WI38 (cell line): ENCODE measurements around the gene C4A.

Source experiments
- H3K4me3 ChIP-seq: 2 replicates; pipeline ENCODE4 v1.5.1; 2011; ENCODE audit warnings: low read depth, mild to moderate bottlenecking, control low read depth, low read length
- CTCF ChIP-seq: IDR thresholded peaks from 2 replicates; pipeline ENCODE4 v1.5.1; 2012; ENCODE audit warnings: low read depth, mild to moderate bottlenecking, control low read depth, low read length

Gene C4A

GRCh38 chr6:31958741-31959739 is 22.8 kb upstream of the C4A start, which contains the start of the genes NELFE and SKIC2:
Gene NELFE, minus strand, starts transcription at chr6:31958971. Its CDS starts 525 bp downstream, at chr6:31958446.
Gene SKIC2, plus strand, starts transcription at chr6:31959175. Its CDS starts 18 bp downstream, at chr6:31959193.
- TF ChIP-seq CTCF: no peak
- peak within 1 kb of the TSS; percentile 100 for H3K4me3 ChIP-seq

- H3K4me3 ChIP-seq: no peak overlapping the region
- TF ChIP-seq CTCF: no peak
These were observed 20.2 kb upstream of the C4A start for GRCh38 chr6:31961616-31962015.

GRCh38 chr6:31963921-31964320 is 17.9 kb upstream of the C4A start:
- H3K4me3 ChIP-seq: no peak overlapping the region
- no peak for TF ChIP-seq CTCF

- no peak for TF ChIP-seq CTCF
- H3K4me3 ChIP-seq: no peak overlapping the region
These were observed 16.2 kb upstream of the C4A start for GRCh38 chr6:31965700-31966099.

GRCh38 chr6:31966506-31966905 is 15.4 kb upstream of the C4A start:
- no peak for TF ChIP-seq CTCF
- no peak overlapping the region for H3K4me3 ChIP-seq

- no peak for TF ChIP-seq CTCF
- no peak overlapping the region for H3K4me3 ChIP-seq
These were observed 14.6 kb upstream of the C4A start for GRCh38 chr6:31966997-31967925.
